ENCODE results near the gene MEPCE. TPM values are rescaled to one million over a fixed set of nuclear protein-coding genes. Genes with fewer than 3 reads are reported as not detected.
A peak's percentile ranks its signal among the peaks of the same experiment; 100 is the strongest.

MEPCE gene
- total and polyA plus RNA-seq, 9 of the 15 experiments (the other 6 are each of a cell fraction or from before 2014, with no cell fraction given): 10.9 to 76.3 (median 44.1) TPM

DNA sequence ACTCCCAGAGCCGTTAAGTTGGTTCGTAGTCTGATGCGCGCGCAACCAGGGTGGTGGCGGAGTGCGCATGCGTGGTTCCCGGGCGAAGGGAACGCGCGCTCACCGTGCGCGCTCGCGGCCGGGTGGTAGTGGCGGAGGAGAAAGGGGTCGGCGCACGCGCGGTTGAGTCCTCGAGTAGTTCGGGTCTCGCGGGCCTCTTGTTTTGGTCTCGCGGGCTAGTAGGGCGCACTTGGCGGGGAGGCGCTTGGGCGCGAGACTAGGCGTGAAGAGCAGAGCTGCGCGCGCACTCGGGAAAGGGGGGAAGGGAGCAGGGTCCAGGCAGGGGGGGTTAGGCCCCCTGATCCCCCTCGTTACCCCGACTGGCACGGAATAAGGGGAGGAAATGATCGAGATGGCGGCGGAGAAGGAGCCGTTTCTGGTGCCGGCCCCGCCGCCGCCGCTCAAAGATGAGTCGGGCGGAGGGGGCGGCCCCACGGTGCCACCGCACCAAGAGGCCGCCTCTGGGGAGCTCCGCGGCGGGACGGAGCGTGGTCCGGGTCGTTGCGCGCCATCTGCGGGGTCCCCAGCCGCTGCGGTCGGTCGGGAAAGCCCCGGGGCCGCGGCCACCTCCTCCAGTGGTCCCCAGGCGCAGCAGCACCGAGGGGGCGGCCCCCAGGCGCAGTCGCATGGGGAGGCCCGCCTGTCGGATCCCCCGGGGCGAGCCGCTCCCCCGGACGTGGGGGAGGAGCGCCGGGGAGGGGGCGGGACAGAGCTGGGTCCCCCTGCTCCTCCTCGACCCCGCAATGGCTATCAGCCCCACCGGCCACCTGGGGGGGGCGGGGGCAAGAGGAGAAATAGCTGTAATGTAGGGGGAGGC, at the start of gene MEPCE (continued):
- no peak for TF ChIP-seq RFX7 (CRISPR knock-in tag; IDR thresholded peaks at IDR 0.05)
- peak; percentile 49 for TF ChIP-seq SMAD1 (IDR thresholded peaks at IDR 0.05; ENCODE audit: low read depth, low read length, partially characterized antibody)
- TF ChIP-seq ZNF830 (CRISPR knock-in tag; IDR thresholded peaks at IDR 0.05): peak; percentile 95
- TF ChIP-seq, protein P1, sequence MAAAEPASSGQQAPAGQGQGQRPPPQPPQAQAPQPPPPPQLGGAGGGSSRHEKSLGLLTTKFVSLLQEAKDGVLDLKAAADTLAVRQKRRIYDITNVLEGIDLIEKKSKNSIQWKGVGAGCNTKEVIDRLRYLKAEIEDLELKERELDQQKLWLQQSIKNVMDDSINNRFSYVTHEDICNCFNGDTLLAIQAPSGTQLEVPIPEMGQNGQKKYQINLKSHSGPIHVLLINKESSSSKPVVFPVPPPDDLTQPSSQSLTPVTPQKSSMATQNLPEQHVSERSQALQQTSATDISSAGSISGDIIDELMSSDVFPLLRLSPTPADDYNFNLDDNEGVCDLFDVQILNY (CRISPR knock-in tag; IDR thresholded peaks at IDR 0.05): no peak
- TF ChIP-seq ZFP91 (CRISPR knock-in tag; IDR thresholded peaks at IDR 0.05): no peak
- TF ChIP-seq TOE1 (IDR thresholded peaks at IDR 0.05; ENCODE audit: borderline replicate concordance): no peak
- TF ChIP-seq TOE1 (CRISPR knock-in tag; IDR thresholded peaks at IDR 0.05; ENCODE audit: borderline replicate concordance, low read depth): no peak
- no peak; the same call in 1 of the 2 replicates for TF ChIP-seq ZNF175 (CRISPR knock-in tag; IDR thresholded peaks at IDR 0.05; ENCODE audit: low read depth)
- TF ChIP-seq BMI1 (IDR thresholded peaks at IDR 0.05; ENCODE audit: low read length): no peak
- TF ChIP-seq CBX8 (IDR thresholded peaks at IDR 0.05; ENCODE audit: borderline replicate concordance, extremely low read depth, low read depth, low read length, poor library complexity, severe bottlenecking): no peak
- TF ChIP-seq SMARCA4 (IDR thresholded peaks at IDR 0.05): no peak
- TF ChIP-seq LEF1 (IDR thresholded peaks at IDR 0.05): no peak
- no peak for TF ChIP-seq MCM2 (IDR thresholded peaks at IDR 0.05; ENCODE audit: low read depth)
- no peak for TF ChIP-seq ZNF445 (CRISPR knock-in tag; IDR thresholded peaks at IDR 0.05; ENCODE audit: low read depth)
- no peak for TF ChIP-seq ELF1 (tag; IDR thresholded peaks at IDR 0.05)
- TF ChIP-seq ZNF197 (CRISPR knock-in tag; IDR thresholded peaks at IDR 0.05; ENCODE audit: low read depth): no peak
- TF ChIP-seq, protein P2, sequence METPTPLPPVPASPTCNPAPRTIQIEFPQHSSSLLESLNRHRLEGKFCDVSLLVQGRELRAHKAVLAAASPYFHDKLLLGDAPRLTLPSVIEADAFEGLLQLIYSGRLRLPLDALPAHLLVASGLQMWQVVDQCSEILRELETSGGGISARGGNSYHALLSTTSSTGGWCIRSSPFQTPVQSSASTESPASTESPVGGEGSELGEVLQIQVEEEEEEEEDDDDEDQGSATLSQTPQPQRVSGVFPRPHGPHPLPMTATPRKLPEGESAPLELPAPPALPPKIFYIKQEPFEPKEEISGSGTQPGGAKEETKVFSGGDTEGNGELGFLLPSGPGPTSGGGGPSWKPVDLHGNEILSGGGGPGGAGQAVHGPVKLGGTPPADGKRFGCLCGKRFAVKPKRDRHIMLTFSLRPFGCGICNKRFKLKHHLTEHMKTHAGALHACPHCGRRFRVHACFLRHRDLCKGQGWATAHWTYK (CRISPR knock-in tag; IDR thresholded peaks at IDR 0.05): peak; percentile 67; the same call in 1 of the 2 replicates
- no peak for TF ChIP-seq CCAR2 (IDR thresholded peaks at IDR 0.05; ENCODE audit: low read depth, low read length)
- TF ChIP-seq FOSL1 (tag; conservative IDR thresholded peaks at IDR 0.05): no peak
- no peak for TF ChIP-seq EZH2 (IDR thresholded peaks at IDR 0.05; ENCODE audit: borderline replicate concordance, low read depth, low read length)
- 0 out of 2 replicates have a peak, but pooled peaks have one; percentile 52 for TF ChIP-seq PRMT5 (CRISPR knock-in tag; IDR thresholded peaks at IDR 0.05)
- no peak for TF ChIP-seq CHAMP1 (IDR thresholded peaks at IDR 0.05)
- no peak for TF ChIP-seq PHF21A (IDR thresholded peaks at IDR 0.05; ENCODE audit: borderline replicate concordance, low read depth)
